GM12864 (cell line): ENCODE measurements around the gene RASAL1.

Source experiments
- DNase-seq: peaks from one replicate; pipeline ENCODE4 v3.0.0-alpha.2; 2011; ENCODE audit warnings: low read depth
- H3K4me3 ChIP-seq: 2 replicates; pipeline ENCODE4 v1.5.1; 2011; ENCODE audit warnings: mild to moderate bottlenecking, low read depth, low read length, control low read depth
- TF ChIP-seq, protein P1 (sequence below): IDR thresholded peaks from 2 replicates; pipeline ENCODE4 v1.5.1; 2011; ENCODE audit warnings: low read depth, mild to moderate bottlenecking, moderate library complexity, low read length, control low read depth, inconsistent platforms; ENCODE audit errors: missing control alignments

The RASAL1 gene

DNA sequence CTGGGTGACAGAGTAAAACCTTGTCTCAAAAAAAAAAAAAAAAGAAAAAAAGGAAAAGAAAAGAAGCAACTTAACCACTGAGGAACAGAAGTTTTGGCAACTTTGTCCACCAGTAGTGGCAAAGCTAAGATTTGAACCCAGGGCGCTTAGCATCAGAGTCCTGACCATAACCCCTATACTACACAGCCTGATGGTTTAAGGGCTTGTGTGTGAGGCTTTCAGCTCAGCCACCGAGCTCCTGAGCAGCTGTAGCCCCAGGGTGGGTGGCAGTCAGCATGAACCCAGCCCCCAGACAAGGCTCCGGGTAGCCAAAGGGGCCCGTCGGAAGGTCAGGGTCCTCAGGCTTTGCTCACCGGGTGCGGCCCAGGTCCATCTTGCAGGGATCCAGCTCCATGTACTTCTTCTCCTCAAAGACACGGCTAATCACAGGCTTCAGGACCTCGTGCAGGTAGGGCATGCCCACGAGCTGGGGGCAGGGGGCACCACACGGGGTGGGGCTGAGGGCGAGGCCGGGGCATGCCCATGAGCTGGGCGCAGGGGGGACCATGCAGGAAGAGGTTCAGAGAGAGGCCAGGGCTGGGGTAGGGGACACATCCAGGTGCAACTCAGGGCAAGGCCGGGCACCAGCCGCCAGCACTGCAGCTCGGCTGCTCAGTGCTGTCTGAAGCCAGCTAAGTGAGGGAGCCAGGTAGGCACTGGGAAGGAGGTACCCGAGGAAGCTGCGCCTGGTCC lies 20.9 kb downstream of the RASAL1 start:
- DNase-seq = no peak
- TF ChIP-seq, protein P1, sequence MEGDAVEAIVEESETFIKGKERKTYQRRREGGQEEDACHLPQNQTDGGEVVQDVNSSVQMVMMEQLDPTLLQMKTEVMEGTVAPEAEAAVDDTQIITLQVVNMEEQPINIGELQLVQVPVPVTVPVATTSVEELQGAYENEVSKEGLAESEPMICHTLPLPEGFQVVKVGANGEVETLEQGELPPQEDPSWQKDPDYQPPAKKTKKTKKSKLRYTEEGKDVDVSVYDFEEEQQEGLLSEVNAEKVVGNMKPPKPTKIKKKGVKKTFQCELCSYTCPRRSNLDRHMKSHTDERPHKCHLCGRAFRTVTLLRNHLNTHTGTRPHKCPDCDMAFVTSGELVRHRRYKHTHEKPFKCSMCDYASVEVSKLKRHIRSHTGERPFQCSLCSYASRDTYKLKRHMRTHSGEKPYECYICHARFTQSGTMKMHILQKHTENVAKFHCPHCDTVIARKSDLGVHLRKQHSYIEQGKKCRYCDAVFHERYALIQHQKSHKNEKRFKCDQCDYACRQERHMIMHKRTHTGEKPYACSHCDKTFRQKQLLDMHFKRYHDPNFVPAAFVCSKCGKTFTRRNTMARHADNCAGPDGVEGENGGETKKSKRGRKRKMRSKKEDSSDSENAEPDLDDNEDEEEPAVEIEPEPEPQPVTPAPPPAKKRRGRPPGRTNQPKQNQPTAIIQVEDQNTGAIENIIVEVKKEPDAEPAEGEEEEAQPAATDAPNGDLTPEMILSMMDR = no peak
- H3K4me3 ChIP-seq = no peak overlapping the region

DNA sequence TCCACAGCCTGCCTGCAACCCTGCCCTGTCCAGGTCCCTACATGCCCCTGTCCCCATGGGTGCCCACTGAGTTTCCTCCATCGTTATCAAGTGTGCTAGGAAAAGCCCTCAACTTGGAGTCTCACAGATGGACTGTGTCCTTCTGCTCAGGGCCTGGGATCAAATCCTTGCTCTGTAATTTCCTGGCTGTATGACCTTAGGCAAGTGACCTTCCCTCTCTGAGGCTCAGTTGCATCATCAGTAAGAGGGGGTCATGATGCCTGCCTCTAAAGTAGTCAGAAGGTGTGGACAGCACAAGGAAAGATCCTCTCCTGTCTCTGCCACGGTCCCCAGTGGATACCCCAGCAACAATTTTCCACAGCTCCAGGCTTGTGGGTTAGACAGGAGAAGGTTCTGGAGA lies 22.2 kb downstream of the RASAL1 start:
- H3K4me3 ChIP-seq = no peak overlapping the region
- no peak for DNase-seq
- TF ChIP-seq, protein P1 = no peak

DNA sequence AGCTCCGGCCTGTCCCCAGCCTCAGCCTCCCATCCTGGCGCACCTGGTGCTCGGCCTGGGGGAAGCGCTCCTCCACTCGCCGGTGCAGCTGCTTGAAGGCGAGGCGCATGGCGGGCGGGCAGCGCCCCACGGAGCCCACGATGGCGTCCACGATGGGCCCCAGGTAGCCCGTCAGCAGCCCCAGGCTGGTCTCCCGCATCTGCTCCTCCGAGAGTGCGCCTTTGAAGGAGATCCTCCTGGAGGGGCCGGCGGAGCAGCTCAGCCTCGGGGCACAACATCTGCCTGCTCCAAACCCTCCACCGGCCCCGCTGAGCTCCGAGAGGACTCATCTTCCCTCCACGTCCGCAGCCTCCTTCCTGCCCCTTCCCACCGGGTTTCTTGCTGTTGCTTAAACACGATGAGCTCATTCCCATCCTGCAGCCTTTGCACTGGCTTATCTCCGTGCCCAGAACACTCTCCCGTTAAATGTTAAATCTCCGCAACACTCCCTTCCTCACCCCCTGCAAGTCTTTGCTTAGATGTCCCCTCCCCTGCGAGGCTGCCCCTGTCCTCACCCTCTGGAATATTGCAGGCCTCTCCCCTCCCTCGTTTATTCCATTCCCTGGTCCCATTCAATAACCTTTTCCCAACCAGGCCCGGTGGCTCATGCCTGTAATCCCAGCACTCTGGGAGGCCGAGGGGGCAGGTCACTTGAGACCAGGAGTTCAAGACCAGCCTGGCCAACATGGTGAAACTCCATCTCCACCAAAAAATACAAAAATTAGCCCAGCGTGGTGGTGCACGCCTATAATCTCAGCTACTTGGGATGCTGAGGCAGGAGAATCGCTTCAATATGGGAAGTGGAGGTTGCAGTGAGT lies 23.3 kb downstream of the RASAL1 start:
- no peak for DNase-seq
- TF ChIP-seq, protein P1 = no peak

GRCh38 chr12:113111247-113111646 lies 24.3 kb downstream of the RASAL1 start:
- no peak for DNase-seq
- TF ChIP-seq, protein P1 = no peak
- H3K4me3 ChIP-seq = no peak overlapping the region

More for the DNA sequence above, 23.3 kb downstream of the RASAL1 start:
- no peak overlapping the region for H3K4me3 ChIP-seq

DNA sequence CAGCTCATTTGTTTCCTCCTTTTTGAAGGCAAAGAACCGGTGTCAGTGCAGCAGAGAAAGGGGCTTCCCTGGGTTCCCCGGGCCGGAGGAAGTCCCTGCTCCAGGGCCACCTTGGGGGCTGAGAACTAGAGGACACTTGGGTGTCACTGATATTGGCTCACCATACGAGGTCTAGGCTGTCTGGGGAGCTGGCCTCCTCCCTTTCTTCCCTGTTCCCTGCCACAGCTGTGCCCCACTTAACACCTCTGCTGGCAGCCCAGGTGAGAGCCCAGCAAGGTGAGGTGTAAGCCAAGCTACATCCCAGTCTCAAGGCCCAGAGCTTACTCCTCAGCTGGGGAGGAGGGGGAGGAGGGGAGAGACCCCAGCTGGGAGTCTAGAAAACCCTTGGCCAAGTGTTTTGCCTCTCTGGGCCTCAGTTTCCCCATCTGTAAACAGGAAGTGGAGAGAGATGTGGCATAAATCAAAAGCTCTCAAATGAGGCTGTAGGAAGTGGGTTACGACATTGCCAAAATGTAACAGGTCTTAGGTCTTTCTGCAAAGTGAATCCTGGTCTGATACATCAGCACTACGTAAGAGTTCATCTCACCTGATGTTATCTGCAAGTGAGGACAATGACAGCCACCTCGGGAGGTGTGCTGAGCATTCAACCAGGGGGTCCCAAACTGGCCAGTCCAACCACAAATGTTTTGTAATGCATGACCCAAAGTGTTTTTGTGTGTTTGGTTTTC lies 25.5 kb downstream of the RASAL1 start:
- no peak for DNase-seq
- TF ChIP-seq, protein P1 = no peak
- no peak overlapping the region for H3K4me3 ChIP-seq

- DNase-seq = no peak
- TF ChIP-seq, protein P1 = no peak
- H3K4me3 ChIP-seq = no peak overlapping the region
These were observed 26.2 kb downstream of the RASAL1 start for GRCh38 chr12:113109360-113109759.
